ENCODE data around the gene GPRASP2.

Gene GPRASP2

DNA sequence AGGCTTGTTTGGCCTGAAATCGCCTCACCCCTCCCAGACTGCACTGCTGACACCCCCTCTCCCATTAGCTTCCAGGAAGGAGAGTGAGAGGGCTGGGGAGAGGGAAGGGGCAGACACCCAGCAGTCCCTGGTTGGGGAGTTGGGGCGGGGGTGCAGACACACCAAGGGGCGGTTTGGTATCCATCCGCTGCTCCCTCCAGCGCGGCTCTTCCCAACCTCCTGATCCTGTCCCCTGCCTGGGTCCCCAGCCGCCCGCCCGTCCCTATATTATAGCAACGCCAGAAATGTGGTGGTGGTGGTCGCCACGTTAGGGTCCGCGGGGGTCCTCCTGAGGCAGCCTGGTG, 33.2 kb downstream of the GPRASP2 start:
- DNase-seq (ENCODE audit: low spot score) = no peak

DNA sequence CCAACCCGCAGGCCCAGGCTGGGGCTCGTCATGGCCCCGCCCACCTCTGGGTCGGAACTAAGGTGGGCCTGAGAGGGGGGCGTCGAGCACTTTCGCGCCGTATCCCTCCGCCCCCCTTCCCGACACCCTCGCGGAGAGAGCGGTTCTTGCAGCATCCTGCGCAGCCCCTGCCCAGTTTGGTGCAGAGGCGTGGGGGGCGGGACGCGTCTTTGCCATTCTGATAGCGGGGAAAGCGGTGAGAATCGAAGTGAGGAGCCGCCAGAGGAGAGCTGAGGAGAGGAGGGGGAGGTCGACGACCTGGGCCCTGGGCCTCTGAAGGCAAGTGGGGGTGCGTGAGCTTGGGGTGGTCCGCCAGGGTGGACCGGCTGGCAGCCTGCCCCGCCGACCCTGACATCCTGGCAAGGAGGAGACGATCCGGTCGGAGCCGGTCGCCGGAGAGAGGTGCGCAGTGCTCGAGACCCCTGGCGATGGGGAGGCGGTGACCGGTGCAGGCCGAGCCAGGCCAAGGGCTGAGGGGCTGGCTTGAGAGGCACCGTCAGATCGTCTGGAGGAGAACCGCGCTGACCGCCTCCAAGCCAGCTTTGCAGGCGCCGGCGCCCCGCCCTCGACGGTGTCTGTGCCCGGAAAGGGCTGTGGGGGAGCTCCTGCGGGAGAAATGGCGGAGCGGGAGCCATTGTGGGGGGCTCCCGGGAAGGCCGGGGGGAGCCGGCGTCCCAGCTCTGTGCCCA, 33.8 kb downstream of the GPRASP2 start:
- no peak for DNase-seq (ENCODE audit: low spot score)

DNA sequence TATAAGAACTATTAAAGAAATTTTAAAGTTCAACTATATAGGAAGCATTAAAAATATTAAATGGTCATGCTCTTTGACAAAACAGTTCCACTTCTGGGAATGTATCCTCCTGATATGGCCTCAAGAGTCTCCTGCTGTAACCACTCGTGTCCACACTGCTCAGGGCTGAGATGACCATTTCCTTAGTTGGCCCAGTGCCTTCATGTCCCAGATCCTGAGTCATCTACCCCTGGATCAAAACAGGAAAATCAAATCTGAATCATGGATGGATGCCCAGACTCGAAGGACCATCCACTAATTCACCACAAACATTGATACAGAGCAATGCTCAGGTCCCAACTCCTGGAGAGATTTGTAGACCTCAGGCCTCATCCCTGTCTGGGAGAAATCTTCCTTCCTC, 53.0 kb downstream of the GPRASP2 start:
- DNase-seq (ENCODE audit: low spot score) = no peak

DNA sequence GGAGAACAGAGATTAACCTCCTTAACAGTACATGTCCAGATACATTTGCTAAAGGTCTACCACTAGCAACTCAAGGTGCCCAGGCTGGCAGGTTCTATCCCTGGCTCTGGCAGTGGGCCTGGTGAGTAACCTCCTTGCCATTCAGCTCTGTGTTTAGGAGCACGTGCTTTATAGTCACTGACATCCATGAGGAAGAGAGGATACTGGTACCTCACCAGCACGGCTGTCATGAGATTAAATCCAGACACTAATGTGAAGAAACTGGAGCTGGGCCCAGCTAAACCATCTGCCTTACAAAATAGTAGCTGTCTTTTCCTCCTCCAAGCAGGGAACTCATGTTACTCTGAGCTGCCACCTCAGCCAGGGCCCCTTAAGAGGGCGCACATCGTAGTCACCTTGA, 53.6 kb downstream of the GPRASP2 start:
- DNase-seq (ENCODE audit: low spot score) = no peak

DNA sequence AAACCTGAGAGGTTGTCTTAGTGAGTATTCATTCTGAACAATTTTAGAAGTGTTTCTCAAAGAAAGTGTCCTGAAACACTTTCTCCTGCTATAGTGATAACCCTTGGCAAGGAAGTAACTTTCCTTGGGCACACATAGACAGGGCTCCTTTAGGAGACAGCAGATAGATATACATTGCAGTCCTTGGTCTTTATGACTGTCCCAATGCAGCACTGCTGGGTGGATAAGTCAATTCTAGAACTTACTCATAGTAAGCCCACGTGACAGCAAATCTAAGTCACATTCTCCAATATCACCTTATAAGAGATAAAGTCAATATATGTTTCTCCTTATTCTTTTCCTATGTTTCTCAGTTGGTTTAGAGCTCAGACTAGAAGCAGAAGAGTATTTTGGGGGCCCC, 55.0 kb downstream of the GPRASP2 start:
- no peak for DNase-seq (ENCODE audit: low spot score)
